GM15510 (cell line): ENCODE measurements around the gene STK39.

ENCODE experiments used
- POLR2A ChIP-seq: IDR thresholded peaks from 3 replicates; pipeline ENCODE4 v1.6.1; 2011; ENCODE audit warnings: borderline replicate concordance; ENCODE audit not compliant: insufficient read length; ENCODE audit errors: extremely low read depth

Gene STK39

GRCh38 chr2:168247341-168248261 is at the start of gene STK39:
Gene STK39, minus strand, starts transcription at chr2:168247595. Its CDS starts 160 bp downstream, at chr2:168247435.
- TF ChIP-seq POLR2A = no peak

GRCh38 chr2:168295051-168295450 is 47.7 kb upstream of the STK39 start:
- no peak for TF ChIP-seq POLR2A

- no peak for TF ChIP-seq POLR2A
Observed at GRCh38 chr2:168294409-168294808, 47.0 kb upstream of the STK39 start.

- no peak for TF ChIP-seq POLR2A
Observed at GRCh38 chr2:168293766-168294165, 46.4 kb upstream of the STK39 start.

GRCh38 chr2:168290391-168290790 is 43.0 kb upstream of the STK39 start:
- TF ChIP-seq POLR2A = no peak

GRCh38 chr2:168289880-168290279 is 42.5 kb upstream of the STK39 start:
- TF ChIP-seq POLR2A = no peak

GRCh38 chr2:168286535-168286934 is 39.1 kb upstream of the STK39 start:
- TF ChIP-seq POLR2A = no peak

GRCh38 chr2:168278424-168278888 is 31.1 kb upstream of the STK39 start:
- no peak for TF ChIP-seq POLR2A

GRCh38 chr2:168277276-168277675 is 29.9 kb upstream of the STK39 start:
- no peak for TF ChIP-seq POLR2A

GRCh38 chr2:168272225-168272624 is 24.8 kb upstream of the STK39 start:
- no peak for TF ChIP-seq POLR2A

- no peak for TF ChIP-seq POLR2A
Observed at GRCh38 chr2:168256448-168256847, 9.1 kb upstream of the STK39 start.

GRCh38 chr2:168255866-168256265 is 8.5 kb upstream of the STK39 start:
- TF ChIP-seq POLR2A = no peak

- TF ChIP-seq POLR2A = no peak
Observed at GRCh38 chr2:168255103-168255502, 7.7 kb upstream of the STK39 start.

- no peak for TF ChIP-seq POLR2A
Observed at GRCh38 chr2:168254158-168254935, 7.0 kb upstream of the STK39 start.

- no peak for TF ChIP-seq POLR2A
Observed at GRCh38 chr2:168253379-168253778, 6.0 kb upstream of the STK39 start.

- TF ChIP-seq POLR2A = no peak
Observed at GRCh38 chr2:168252976-168253375, 5.6 kb upstream of the STK39 start.

GRCh38 chr2:168246483-168247340 is 683 bp downstream of the STK39 start:
- TF ChIP-seq POLR2A = no peak
